Superior temporal gyrus (tissue), 1 donor: Measurements from ENCODE around the gene MED14.

Experiments
- DNase-seq: peaks from one replicate; pipeline ENCODE4 v3.0.0-alpha.2; 2016; ENCODE audit errors: extremely low spot score

Gene MED14

DNA sequence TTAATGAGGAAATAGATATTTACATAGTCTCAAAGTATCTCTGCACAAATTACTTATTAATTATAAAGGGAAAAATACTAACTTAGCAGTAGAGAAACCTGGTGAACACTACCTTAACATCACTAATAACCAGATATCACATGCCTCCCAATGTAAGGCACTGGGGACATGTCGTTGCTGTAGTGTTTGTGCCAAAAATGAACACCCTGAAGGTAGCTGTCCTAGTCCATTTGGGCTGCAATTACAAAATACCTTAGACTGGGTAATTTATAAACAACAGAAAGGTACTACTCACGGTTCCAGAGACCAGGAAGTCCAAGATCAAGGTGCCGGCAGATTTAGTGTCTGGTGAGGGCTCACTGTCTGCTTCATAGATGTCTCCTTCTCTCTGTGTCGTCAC is 122.8 kb downstream of the MED14 start:
- DNase-seq = no peak

DNA sequence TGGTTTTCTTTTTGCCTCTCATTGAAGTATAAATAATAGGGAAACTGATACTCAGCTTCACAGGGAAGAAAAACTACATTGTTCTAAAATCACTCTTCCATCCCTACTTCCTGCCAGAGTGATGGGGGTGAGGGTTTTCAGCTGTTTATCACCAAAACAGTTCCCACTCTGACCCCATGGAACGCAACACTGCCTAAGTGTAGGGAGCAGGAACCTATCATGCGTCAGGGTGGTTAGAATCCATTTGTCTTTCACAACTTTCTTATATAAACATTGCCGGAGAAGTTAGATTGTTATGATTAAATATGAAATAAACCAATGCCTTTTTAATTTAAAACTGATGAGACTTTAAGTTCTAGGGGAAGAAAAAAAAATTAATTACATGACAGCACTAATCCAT is 128.0 kb downstream of the MED14 start:
- no peak for DNase-seq

- no peak for DNase-seq
Observed at GRCh38 chrX:40603446-40603845, 131.9 kb downstream of the MED14 start.
